Stimulated activated CD8-positive, alpha-beta memory T cell treated with anti-CD3 and anti-CD28 coated beads, Interleukin-12 subunit alpha, Interleukin-12 subunit beta, amount 100 ng/mL, for 1 hour (primary cell): ENCODE results near the gene CEP78.

Experiments
- DNase-seq: peaks from one replicate; pipeline ENCODE4 v3.0.0-alpha.2; 2020; ENCODE audit warnings: low read depth

CEP78 gene

DNA sequence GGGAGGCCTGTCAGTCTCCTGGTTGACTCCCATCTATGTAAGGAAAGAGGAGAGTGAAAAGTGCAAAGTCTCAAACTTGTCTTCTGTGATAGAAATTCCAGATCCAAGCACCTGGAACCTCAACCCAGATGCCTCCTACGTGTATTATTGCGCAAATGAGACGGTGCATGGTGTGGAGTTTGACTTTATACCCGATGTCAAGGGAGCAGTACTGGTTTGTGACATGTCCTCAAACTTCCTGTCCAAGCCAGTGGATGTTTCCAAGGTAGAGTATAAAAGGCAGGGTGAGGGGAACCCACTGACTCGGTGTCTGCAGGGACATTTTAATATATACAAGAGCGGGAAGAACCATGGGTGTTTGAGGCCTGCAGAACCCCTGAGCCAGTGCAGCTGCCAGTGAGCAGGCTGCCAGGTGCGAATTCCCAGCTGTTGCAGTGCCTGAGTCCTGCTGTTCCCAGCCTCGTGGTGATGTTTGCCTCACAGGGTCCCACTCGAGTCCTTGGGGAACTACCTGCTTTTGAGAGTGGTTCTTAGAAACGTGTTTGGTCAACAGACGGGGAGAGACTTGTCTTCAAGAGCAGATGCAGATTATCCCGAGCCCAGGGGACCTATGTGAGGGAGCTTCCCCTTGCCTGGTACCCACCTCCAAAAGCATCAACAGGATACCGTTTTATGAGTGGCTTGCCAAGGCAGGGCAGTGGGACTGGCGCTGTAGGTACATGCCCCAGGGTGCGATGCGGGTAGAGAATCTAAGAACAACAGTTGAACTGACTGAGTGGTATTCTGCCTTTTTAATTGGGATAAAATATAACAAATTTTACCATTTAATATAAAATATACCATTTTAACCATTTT, 70.6 kb downstream of the CEP78 start:
- DNase-seq = no peak

DNA sequence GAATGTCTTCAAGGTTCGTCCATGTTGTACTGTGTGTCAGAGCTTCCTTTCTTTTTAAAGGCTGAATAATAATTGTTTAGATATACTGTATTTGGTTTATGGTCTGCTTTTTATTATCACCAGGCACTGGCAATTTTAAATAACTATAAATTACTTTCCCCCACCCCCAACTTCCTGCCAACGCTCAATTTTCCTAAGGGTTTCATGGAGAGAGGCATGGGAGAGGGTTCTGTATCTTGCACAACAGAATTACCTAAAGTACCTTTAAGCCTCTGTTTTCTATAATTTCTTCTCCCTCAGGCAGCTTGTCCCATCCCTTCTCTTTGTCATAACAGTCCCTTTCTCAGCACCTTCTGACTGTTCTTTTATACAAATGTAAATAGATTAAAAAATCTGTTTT, 71.5 kb downstream of the CEP78 start:
- DNase-seq = no peak

DNA sequence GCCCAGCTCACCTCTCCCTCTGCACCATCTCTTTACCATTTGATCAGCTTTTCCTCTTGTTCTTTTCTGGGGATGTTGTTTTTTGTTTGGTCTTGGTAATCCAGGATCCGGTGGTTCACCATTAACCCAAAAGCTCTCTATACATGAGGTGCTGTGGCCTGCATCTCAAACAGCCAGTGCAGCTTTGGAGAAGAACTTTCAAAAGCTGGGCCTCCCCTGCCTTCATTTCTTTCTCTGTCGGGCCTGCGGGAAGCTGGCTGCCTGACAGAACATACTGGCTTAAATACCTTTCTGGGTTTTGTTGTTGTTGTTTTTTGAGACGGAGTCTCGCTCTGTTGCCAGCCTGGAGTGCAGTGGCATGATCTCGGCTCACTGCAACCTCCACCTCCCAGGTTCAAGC, 73.2 kb downstream of the CEP78 start:
- DNase-seq = no peak

DNA sequence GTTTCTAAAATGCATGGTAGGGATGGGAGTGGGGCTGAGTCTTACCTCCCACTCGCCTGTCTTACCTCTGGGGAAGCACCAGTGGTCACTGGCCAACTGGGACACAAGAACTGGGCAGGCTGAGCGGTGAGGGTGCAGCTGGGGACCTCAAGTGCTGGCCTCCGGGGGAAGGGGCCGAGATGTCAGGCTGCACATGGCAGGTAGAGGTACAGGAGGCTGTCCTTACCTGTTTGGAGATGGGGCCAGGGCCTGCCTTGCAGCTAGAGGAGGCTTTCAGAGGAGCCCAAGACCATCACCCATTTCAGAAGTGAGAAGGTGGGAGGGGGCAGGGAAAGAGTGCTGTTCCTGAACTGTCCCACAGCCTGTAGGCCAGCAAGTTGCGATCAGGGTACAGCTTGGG, 75.2 kb downstream of the CEP78 start:
- no peak for DNase-seq

DNA sequence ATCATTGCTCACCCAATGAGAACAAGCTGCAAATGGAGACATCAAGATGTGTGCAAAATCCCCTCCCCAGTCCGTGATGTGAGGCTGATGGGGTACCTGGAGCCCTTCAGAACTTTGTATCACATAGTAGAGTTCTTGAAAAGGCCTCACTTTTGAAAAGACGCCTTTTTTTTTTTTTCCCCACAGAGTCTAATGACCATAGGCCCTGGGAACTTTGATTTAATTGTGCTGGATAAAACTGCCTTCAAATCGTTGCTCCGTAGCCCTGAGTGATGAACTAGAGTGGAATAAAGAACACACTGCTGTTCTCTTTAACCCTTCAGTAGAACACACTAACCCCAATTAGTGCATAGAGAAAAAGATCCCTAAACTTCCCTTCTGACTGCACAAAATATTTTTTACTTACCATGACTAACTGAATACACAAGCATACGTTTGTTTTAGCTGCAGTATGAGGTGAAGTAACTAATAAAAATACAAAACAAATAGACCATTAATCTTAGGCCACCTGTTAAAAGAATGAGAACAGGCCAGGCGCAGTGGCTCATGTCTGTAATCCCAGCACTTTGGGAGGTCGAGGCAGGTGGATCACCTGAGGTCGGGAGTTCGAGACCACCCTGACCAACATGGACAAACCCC, 76.1 kb downstream of the CEP78 start:
- DNase-seq = no peak

DNA sequence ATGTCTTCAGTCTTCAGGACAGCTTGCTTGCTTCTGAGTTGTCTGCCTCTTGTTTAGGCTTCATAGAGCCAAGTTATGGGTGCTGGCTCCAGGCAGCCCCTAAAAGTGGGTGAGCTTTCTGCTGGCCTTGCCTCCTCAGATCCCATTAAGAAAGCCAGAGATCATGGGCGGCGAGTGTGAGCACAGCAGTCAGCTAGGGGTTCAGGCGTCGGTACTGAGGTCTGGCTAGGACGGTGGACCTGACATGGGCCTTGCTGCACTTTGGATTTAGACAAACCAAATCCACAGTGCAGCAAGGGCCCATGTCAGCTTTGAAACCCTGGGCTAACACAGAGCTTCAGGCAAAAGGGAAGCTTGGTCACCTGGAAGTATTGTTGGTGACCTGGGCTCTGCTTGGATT, 78.7 kb downstream of the CEP78 start:
- DNase-seq = no peak

DNA sequence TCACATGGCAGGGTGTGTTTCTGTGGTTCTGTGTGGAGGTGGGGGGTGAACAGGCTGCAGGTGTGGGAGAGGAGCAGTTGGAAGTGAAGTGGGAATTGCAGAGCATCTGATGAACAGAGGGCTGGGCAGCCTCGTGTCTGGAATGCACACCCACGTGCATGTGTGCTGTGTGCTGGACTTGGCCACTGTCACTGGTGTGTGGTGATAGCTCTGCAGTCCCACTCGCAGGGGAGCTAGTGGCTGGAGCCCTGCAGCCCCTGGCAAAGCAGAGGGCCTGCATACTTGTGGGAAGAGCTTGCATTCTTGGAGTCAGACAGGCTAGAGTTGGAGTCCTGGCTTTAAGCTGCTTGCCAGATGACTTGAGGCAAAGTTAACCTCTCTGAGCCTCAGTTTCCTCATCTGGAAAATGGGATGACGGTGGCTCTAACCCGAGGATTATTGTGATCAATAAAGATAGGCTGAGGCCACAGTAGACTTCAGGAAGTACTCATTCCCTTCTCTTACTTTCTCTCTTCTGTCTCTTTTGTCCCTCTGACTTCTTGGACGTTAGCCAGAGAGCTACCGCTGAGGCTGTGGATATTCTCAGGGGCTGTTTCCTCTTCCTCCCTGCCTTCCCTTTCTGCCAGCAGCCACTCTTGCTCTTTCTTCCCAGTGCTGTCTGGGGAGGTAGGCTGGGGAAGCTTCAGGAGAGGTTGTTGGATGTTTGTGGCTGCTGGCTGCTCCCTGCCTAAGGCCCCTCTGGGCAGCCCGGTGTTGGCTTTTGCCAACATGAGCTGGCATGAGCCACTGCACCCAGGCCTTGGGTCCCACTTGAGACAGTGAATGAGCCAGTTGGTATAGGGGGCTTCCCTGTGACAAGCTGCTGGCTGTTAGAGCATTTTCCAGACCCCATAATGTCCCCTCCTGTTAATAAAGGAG, 79.3 kb downstream of the CEP78 start:
- DNase-seq = no peak

DNA sequence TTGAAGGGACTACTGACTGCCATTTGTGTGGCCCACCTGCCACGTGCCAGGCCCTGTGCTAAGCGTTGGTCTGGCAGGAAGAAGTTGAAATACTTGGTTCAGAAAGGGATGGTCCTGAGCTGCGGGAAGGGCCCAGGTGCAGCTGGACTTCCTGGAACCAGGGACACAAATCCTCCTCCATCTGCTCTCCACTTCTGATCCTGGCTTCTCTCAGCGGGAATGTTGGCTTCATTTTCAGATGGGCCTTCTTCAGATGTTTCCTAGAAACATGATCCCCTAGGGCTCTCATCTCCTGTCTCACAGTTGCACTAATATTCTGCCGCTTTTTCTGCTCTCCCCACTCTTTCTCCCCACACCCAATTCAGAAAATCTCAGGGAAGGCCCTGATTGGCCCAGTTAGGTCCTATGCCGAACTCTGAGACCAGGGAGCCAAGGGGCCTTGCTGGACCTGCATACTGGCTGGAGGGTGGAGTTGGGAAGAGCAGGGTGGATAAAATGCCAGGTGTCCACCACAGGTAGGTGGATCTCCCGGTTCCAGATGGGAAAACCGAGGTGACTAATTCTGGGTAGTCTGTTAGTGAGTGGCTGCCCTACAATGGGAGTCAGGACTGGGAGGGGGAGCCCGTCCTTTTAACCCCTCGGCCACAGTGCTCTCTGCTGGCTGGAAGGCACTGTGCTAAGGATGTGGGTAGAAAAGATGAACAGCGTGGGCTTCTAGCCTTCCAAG, 80.5 kb downstream of the CEP78 start:
- no peak for DNase-seq

DNA sequence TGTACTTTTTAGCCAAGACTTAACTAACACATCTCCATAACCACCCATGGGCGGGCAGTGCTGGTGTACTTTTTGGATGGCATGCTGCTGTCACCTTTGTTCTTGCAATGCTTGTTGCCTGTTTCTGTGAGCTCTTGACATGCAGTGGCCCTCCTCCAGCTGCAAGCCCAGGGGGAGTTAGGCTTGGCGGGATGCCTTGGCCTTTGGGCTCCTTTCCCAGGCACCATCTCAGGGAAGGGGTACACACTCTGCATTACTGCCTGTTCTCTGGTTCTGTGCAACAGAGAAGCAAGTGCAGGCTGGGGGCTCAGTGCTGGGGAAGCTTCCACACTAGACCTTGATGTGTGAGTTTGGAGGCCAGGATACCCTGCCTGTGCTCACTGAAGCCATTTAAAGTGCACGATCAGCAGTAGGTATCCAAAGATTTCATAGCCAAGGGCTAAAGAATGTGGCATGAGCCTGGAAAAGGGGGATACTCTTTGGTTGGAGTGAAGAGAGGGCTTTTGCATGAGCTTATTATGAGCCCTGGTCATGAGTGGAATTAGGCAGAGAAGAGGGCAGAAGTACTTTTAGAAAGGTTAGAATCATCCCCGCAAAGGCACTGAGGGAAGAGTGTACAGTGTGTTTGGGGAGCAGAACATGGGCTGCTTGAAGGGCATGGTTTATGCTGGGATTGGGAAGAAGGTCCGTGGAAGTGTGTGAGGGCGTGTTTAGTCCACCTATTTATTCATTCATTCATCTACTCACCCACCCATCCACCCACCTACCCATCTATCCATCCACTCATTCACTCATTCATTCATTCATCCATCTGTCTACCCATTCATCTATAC, 83.5 kb downstream of the CEP78 start:
- no peak for DNase-seq

DNA sequence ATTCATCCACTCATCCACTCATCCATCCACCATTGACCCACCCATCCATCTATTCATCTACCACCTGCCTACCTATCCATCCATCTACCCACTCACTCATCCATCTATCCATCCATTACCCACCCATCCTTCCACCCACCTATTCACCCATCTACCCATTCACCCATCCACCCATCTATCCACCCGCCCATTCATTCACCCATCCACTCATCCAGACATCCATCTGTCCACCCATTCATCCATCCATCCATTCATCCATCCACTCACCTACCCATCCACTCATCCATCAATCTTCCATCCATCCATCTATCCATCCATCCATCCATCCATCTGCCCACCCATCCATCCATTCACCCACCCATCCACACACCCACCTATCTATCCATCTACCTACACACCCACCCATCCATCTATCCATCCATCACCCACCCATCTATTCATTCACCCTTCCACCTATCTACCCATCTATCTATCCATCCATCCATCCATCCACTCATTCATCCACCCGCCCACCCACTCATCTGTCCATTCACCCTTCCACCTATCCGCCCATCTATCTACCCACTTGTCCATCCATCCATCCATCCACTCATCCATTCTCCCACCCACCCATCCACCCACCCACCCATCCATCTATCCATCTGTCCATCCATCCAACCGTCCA, 84.3 kb downstream of the CEP78 start:
- DNase-seq = no peak

DNA sequence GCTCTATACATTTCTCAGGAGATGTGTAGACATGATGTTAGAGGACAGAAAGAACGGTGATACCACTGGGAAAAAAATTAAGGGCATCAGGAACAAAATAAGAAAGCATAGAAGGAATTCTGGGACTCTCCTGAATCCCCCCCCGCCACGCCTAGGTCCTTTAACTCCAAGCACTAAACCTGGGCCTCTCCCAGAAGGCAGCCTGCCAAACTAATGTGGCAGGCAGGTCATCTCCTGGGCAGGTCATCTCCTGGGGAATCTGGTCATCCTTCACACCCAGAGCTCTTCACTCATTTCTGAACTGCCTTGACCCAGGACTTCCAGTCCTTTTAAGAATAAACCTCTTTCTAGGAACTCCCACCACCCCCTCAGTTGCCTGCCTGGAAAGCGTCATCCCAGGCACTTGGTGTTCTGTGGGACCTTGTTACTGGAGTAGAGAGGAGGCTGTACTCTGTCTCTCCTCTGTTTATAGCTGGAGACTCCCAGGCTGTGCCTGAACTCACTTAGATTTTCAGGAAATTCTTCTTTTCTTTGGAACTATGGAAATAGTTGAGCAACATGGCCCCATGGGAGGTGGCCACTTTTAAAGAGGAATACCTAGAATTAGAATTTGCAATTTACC, 85.1 kb downstream of the CEP78 start:
- no peak for DNase-seq

DNA sequence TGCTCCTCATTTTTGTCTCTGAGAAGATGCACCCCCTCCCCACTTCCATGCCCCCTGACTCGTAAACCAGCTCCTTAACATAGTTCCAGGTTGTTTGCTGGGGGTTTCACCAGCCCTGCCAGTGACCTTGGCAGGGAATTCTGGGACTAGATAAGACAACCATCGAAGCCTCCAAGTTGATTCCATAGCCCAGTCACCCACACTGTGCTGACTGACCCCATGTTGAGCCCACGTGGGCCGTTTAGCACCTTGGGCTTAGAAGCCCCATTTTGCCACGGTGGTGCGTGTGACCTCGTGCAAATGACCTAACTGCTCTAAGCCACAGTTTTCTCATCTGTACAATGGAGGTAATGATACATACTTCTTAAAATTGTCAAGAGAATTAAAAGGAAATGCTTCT, 85.6 kb downstream of the CEP78 start:
- no peak for DNase-seq

DNA sequence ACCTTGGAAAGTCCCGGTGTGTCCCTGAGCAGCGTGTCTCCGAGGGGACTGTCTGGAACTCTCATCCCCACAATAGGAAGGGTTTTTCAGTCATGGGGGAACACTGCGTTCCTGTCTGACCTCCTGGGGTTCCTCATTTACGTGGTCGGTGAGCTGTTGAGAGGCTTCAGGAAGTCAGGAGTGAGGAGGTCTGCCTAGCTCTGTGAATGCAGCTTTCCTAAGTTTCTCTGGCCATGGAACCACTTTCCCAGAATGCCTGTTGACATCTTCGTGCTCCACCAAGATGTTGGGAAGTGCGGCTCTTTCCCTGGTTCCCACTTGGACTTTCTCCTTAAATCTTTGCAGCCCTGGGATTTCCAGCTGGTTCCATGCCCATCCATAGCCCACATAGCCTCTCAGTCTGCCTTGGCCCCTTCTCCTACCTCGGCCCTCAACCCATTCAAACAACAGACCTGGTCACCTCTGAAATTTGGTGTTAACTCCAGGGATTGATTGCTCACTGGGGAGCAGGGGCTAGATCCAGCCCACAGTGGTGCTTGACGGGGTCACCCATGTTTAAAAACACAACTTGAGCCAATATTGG, 88.3 kb downstream of the CEP78 start:
- no peak for DNase-seq

DNA sequence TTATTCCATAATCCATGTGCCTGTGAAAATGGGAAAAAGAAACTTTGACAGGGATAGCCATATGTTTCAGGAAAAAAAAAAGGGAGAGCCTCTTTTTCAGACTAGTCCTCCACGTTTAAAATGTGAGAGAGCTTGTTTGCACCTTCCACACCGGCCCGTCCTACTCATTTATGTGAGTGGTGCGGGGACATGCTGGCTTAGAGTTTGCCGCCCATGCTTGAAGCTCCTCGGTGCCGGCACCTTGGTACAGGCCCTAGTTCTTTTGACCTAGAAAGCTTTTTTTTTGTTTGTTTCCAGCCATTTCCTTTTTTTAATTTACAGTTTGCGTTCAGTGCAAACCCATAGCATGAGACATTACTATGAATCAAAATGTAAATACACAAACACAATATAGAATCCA, 88.8 kb downstream of the CEP78 start:
- no peak for DNase-seq

DNA sequence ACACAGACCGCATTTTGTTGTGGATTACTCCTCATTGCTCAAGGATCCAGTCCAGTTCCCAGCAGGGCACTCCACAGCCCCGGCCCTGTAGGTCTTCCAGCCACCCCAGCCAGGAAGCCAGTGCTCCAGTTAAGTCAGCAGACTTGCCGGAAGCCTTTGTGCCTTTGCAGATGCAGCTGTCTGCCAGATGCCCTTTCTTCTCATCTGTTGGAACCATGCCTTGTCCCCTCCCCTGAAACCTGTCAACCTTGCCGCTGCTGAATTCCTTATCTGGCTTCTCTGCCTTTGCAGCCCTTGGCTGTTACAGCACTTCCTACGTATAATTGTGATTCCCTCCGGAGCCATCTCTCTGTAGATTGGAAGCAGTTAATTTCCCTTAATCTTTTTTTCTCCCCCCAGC, 89.5 kb downstream of the CEP78 start:
- DNase-seq = no peak

DNA sequence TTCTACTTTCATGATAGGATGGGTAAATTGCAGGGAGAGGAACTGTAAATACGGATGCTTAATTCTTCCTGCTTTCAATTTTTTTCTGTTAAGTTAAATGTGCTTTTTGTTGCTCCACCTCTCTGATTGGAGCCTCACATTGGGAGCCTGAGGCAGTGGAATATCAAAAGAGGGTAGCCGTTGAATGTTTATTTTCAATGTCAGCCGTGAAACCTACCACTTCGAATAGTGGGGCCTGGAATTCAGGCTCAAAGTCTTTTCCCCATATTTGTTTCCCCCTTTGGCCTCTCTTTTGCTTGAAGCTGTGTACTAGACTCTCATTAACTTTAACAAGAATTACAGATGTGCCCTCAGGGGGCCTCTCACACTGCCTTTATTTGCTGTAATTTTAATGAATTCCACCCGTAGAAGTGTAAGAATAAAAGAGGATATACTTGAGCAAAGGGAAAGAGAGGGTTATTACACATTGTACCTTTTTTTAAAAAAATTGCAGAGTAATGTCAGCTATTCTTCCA, 90.0 kb downstream of the CEP78 start:
- DNase-seq = no peak

DNA sequence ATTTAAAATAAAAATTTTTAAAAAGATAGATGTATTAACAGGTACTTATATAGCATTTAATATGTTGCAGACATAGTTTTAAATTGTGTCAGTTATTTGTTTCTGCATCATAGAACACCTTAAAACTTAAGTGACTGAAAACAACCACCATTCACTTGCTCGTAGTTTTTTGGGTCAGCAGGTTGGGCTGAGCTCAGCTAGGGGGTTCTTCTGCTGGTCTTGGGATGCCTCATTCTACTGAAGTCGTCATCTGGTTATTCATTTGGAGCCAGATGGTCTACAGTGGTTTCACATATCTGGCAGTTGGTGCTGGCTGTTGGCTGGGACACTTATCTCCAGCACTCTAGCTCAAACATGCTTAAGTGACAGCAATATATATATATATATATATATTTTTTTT, 90.7 kb downstream of the CEP78 start:
- DNase-seq = no peak
